Upper lobe of right lung (tissue), 1 donor: ENCODE results near the gene ITIH1. TPM values are rescaled to one million over a fixed set of nuclear protein-coding genes. Genes with fewer than 3 reads are reported as not detected.

Source experiments
- ATAC-seq: fragments of 200-7000 bp; cut with Tn5 transposase; one replicate; pipeline ENCODE4 v1.9.1; 2020; ENCODE audit warnings: mild to moderate bottlenecking, moderate library complexity
- DNase-seq: peaks from one replicate; pipeline ENCODE4 v3.0.0-alpha.2; 2020
- H3K27ac ChIP-seq: fragments of 200-600 bp; one replicate; pipeline ENCODE4 v1.8.0; 2022
- H3K27me3 ChIP-seq: fragments of 200-600 bp; one replicate; pipeline ENCODE4 v1.8.0; 2022; ENCODE audit warnings: mild to moderate bottlenecking
- H3K36me3 ChIP-seq: fragments of 200-600 bp; one replicate; pipeline ENCODE4 v1.8.0; 2022
- H3K4me1 ChIP-seq: fragments of 200-600 bp; one replicate; pipeline ENCODE4 v1.8.0; 2022
- H3K4me3 ChIP-seq: fragments of 200-600 bp; one replicate; pipeline ENCODE4 v1.8.0; 2022; ENCODE audit warnings: mild to moderate bottlenecking
- H3K9me3 ChIP-seq: fragments of 200-600 bp; one replicate; pipeline ENCODE4 v1.8.0; 2022
- CTCF ChIP-seq: fragments of 200-600 bp; IDR thresholded peaks from one replicate; pipeline ENCODE4 v1.8.0; 2022; ENCODE audit warnings: antibody characterized with exemption
- intact Hi-C: fragments of 100-400 bp; cut with DNase I; formaldehyde crosslinking; loops from one replicate; pipeline ENCODE4 v1.11.0; 2022
- total RNA-seq: library from RNA; stranded (reverse); fragmentation: NEBNext Ultra II Directional; extraction: Animal tissue kit (Norgen Biotek cat#: 25700); gene quantifications from one replicate; pipeline ENCODE4 v1.2.1, GENCODE V29; 2021
- donor health status: DM: no; HTN: yes; CAD: no; lungs with severe emphysema.

The ITIH1 gene
- total RNA-seq, 1 donor from 2014 or later: not detected

GRCh38 chr3:52756141-52756540 is 21.3 kb upstream of the ITIH1 start:
- no peaks in the 10 kb centered on the region for H3K4me1 ChIP-seq
- H3K4me3 ChIP-seq: no peak overlapping the region
- H3K27ac ChIP-seq: no peak overlapping the region
- intact Hi-C loops: no loop called here
- H3K27me3 ChIP-seq: no peaks in the 10 kb centered on the region
- no peak for ATAC-seq
- TF ChIP-seq CTCF: no peak
- DNase-seq: no peak
- H3K9me3 ChIP-seq: no peaks in the 10 kb centered on the region
- H3K36me3 ChIP-seq: peaks cover 78% of the 10 kb centered on the region

GRCh38 chr3:52763466-52763865 is 13.9 kb upstream of the ITIH1 start:
- no peaks in the 10 kb centered on the region for H3K9me3 ChIP-seq
- intact Hi-C loops: no loop called here
- no peak overlapping the region for H3K27ac ChIP-seq
- no peak for ATAC-seq
- no peak for TF ChIP-seq CTCF
- H3K27me3 ChIP-seq: no peaks in the 10 kb centered on the region
- H3K4me3 ChIP-seq: no peak overlapping the region
- no peaks in the 10 kb centered on the region for H3K4me1 ChIP-seq
- H3K36me3 ChIP-seq: peaks cover 88% of the 10 kb centered on the region
- DNase-seq: no peak

- H3K4me1 ChIP-seq: peaks cover 14% of the 10 kb centered on the region
- peak overlapping the region; percentile 82 for H3K27ac ChIP-seq
- no peak for TF ChIP-seq CTCF
- H3K27me3 ChIP-seq: no peaks in the 10 kb centered on the region
- peak; percentile 22 for DNase-seq
- peaks cover 25% of the 10 kb centered on the region for H3K36me3 ChIP-seq
- no peak for ATAC-seq
- intact Hi-C loops: no loop called here
- H3K4me3 ChIP-seq: peak overlapping the region; percentile 87
- H3K9me3 ChIP-seq: no peaks in the 10 kb centered on the region
Observed at GRCh38 chr3:52769786-52770455, 7.5 kb upstream of the ITIH1 start.

- intact Hi-C loops: no loop called here
Observed at GRCh38 chr3:52770496-52771333, 6.7 kb upstream of the ITIH1 start, which contains the start of gene NEK4. NEK4 (minus strand) TSS chr3:52770940; CDS start chr3:52770746, 194 bp downstream.

GRCh38 chr3:52771334-52771681 is 6.1 kb upstream of the ITIH1 start:
- H3K4me3 ChIP-seq: peak overlapping the region; percentile 87
- peaks cover 14% of the 10 kb centered on the region for H3K4me1 ChIP-seq
- DNase-seq: no peak
- H3K9me3 ChIP-seq: no peaks in the 10 kb centered on the region
- intact Hi-C loops: no loop called here
- H3K27me3 ChIP-seq: no peaks in the 10 kb centered on the region
- ATAC-seq: no peak
- peaks cover 11% of the 10 kb centered on the region for H3K36me3 ChIP-seq
- TF ChIP-seq CTCF: no peak
- peak overlapping the region; percentile 82 for H3K27ac ChIP-seq

More at GRCh38 chr3:52770496-52771333, 6.7 kb upstream of the ITIH1 start, which contains the start of gene NEK4:
- peak; percentile 97 for DNase-seq
- no peaks in the 10 kb centered on the region for H3K27me3 ChIP-seq
- peak within 1 kb of the TSS; percentile 87 for H3K4me3 ChIP-seq
- peaks cover 17% of the 10 kb centered on the region for H3K36me3 ChIP-seq
- ATAC-seq: peak; percentile 99
- no peaks in the 10 kb centered on the region for H3K9me3 ChIP-seq
- H3K4me1 ChIP-seq: peaks cover 14% of the 10 kb centered on the region
- peak within 1 kb of the TSS; percentile 82 for H3K27ac ChIP-seq
- TF ChIP-seq CTCF: no peak
